Measurements from ENCODE around the gene ZC3H12A.
A peak's percentile ranks its signal among the peaks of the same experiment; 100 is the strongest.
"Not testable (repeated sequence)": the region's sequence is repeated elsewhere in the genome, so short reads cannot be mapped to it uniquely, and the experiment has no call there.

The ZC3H12A gene

DNA sequence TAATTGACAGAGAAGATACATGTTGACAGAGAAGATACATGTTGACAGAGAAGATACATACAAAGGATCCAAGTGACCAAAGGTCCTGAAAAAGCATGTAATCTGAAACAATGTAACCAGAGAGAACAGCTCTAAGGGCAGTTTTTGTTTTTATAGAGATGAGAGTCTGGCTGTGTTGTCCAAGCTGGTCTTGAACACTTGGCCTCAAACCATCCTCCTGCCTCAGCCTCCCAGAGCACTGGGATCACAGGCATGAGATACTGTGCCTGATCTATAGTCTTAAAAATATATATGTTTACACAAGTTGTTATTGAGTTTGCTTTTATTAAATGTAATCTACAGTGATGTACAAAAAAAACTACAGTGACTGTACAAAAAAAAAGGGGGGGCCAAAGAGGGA, 27.7 kb downstream of the ZC3H12A start:
- DNase-seq (ENCODE audit: low read depth, low spot score), result no peak

DNA sequence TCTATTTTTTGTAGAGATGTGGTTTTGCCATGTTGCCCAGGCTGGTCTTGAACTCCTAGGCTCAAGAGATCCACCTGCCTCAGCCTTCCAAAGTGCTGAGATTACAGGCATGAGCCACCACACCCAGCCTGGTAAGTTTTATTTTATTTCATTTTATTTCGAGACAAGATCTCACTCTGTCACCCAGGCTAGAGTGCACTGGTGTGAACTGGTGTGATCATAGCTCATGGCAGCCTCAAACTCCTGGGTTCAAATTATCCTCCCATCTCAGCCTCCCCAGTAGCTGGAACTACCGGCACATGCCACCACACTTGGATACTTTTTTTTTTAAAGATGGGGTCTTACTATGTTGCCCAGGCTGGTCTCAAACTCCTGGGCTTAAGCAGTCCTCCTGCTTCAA, 28.4 kb downstream of the ZC3H12A start:
- DNase-seq (ENCODE audit: low read depth, low spot score), result not testable (repeated sequence)

DNA sequence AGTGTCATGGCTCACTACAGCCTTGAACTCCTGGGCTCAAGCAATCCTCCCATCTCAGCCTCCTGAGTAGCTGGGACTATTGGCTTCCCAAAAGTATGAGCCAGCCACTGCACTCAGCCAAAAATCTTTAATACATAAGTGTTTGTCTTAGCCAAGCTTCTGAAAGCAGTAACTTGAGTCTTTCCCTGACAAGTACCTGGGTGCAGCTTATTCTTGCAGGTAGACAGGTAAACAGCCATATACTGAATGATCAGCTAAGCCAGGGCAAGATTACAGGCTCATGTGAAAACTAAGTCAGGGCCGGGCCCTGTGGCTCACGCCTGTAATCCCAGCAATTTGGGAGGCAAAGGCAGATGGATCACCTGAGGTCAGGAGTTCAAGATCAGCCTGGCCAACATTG, 32.4 kb downstream of the ZC3H12A start:
- no peak for DNase-seq (ENCODE audit: low read depth, low spot score)

DNA sequence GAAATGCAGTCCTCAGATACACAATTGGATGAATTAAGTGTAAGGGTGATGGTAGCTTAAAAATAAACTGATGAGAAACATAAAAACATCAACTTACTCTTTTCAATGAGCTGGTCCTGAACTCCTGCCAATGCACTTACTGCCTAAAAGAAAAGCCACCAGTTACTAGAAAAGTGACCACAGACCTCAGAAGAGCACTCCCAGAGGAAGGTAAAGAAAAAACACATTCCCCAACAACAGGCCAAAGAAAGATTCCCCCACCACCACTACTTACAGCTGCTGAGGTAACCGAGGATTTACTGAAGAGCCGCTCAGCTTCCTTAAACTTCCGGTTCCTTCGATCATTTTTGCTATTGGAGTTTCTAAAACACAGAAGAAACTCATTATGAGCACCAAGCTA, 34.8 kb downstream of the ZC3H12A start:
- peak; percentile 36 for DNase-seq (ENCODE audit: low read depth, low spot score)

DNA sequence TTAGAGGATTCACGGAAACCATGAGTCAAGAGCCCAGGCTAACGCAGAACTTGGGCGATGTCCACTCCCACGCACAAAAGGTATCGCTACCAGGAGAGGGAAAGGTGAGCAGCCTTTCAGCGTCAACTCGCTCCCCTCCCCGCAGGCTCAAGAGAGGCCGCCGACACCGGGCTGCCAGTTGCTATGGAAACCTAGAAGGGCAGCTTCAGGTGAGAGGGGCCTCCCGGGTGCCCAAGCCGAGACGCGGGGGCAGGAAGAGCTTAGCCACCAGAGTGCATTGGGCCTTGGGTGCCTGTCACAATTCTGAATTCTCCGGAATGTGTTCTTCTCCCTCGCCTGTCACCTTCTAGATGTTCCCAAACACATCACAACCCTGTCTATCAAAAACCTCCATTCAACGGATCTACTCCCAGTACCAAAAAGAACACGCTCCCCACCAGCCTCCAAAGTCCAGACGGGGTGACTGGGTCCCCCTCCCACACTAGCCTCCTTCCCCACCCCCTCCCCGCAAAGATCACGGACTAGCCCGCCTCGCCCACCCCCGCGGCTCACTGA, 39.5 kb downstream of the ZC3H12A start:
- DNase-seq (ENCODE audit: low read depth, low spot score), result peak; percentile 53

DNA sequence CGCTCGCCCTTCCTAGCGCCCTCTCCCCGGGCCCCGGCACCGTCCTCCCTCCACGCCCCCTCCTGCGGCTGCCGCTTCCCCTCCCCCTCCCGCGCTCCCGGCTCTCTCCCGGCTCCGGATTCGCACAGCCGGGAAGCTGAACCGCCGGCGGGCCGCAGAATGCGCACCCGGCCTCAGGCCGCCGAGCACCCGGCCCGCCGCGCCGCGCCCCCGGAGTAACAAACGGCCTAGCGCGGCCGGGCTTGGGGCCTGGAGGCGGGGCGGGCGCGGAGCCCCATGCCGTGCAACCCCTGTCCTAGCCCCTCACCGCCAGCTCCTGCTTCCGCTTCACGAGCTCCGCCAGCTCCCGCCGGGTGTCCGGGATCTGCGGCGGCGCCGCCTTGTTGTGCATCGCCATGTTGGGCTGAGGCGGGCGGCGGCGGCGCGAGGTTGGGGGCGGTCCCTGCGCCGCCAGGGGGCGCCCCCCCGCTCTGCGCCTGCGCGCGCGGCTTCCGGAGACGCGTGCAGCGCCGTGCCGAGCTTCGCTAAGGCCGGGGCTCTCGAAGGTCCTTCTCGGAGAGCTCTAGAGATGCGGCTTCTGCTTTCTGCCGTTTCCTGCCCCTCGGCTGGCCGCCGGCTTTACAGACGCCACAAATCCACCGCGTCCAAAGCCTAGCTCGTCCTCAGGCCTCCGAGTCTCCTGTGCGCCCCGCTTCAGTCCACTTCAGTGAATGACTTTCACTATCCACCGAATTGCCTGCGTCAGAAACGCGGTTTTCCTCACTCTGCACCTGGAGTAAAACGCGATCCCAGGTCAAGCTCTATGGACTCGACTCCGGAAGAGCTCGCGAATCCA, 40.2 kb downstream of the ZC3H12A start, which contains the start of gene MEAF6:
TSS of gene MEAF6 (minus strand) at position 417 of the 835 bp plus-strand sequence. CDS start at position 397, 20 bp downstream.
- peak; percentile 89 for DNase-seq (ENCODE audit: low read depth, low spot score)

DNA sequence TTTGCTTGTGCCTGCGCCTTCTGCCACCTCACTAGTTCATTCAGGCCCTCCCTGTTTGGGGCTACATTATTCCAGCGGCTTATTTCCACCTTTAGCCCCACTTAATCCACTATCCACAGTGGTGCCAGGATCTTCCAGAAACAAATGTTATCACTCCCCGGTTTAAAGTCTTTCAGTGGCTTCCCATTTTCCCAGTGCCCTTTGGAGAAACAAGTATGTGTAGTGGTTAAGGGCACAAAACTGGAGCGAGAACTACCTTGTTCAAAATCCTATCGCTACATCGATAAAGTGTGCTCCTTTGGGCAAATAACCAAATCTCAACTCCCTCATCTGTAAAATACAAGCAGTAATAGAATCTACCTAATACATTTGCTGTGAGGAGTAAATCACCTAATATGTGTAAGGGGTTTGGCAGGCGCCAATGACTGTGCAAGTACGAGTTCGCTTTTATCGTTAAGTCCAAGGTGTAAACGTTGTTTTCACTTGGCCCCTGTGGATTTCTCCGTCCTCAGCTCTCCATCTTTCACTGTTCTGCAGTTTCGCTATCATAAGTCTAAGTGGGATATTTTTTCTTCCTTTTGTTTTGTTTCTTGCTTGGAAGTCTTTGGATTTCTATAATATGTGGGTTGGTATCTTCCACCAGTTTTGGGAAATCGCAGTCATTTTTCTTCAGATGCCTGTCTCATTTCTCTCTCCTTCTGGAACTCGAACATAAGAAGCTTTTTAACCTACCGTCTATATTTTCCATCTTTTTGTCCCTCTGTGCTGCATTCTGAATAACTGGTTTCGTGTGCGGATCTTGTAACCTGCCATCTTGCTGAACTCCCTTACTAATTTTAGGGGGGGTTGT, 41.0 kb downstream of the ZC3H12A start:
- DNase-seq (ENCODE audit: low read depth, low spot score), result no peak

DNA sequence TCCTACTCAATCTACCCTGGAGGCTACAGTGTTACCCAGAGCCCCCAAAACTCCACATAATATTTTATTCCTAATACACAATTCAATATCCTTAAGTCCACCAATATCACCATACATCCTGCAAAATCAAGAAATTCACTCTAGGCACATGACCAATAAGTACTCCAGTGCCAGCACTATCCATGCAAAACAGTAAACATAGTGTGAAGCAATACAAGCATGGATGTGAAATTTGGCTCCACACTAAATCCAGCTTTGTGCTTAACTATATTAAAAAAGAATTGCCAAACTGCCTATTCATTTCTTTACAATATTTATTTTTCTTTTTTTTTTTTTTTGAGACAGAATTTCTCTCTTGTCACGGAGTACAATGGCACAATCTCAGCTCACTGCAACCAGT, 43.2 kb downstream of the ZC3H12A start:
- no peak for DNase-seq (ENCODE audit: low read depth, low spot score)

DNA sequence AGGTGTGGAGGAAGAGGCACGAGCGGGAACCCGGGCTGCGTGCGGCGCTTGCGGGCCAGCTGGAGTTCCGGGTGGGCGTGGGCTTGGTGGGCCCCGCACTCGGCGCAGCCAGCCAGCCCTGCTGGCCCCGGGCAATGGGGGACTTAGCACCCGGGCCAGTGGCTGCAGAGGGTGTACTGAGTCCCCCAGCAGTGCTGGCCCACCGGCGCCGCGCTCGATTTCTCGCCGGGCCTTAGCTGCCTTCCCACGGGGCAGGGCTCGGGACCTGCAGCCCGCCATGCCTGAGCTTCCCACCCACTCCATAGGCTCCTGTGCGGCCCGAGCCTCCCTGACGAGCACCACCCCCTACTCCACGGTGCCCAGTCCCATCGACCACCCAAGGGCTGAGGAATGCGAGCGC, 43.9 kb downstream of the ZC3H12A start:
- DNase-seq (ENCODE audit: low read depth, low spot score), result not testable (repeated sequence)

DNA sequence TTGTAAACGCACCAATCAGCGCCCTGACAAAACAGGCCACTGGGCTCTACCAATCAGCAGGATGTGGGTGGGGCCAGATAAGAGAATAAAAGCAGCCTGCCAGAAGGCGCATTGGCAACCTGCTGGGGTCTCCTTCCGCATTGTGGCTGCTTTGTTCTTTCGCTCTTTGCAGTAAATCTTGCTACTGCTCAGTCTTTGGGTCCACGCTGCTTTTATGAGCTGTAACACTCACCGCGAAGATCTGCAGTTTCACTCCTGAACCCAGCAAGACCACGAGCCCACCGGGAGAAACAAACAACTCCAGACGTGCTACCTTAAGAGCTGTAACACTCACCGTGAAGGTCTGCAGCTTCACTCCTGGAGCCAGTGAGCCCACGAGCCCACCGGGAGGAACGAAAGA, 44.5 kb downstream of the ZC3H12A start:
- not testable (repeated sequence) for DNase-seq (ENCODE audit: low read depth, low spot score)

DNA sequence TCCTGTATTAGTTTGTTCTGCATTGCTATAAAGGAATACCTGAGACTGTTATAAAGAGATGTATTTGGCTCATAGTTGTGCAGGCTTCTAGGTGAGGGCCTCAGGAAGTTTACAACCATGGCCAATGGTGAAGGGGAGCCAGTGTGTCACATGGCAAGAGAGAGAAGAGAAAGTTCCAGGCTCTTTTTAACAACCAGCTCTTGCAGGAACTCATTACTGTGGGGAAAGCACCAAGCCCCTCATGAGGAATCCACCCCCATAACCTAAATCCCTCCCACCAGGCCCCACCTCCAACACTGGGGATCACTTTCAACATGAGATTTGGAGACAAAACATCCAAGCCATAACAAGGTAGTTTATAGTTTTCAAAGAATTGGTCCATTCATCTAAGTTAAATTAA, 45.2 kb downstream of the ZC3H12A start:
- DNase-seq (ENCODE audit: low read depth, low spot score), result no peak

DNA sequence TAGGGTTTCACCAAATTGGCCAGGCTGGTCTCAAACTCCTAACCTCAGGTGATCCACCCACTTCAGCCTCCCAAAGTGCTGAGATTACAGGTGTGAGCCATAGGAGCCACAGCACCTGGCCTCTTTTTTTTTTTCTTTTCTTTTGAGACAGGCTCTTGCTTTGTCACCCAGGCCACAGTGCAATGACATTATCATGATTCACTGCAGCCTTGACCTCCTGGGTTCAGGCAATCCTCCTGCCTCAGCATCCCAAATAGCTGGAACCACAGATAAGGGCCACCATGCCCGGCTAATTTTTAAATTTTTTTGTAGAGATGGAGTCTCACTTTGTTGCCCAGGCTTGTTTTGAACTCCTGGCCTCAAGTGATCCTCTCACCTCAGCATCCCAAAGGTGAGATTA, 55.5 kb downstream of the ZC3H12A start:
- not testable (repeated sequence) for DNase-seq (ENCODE audit: low read depth, low spot score)

DNA sequence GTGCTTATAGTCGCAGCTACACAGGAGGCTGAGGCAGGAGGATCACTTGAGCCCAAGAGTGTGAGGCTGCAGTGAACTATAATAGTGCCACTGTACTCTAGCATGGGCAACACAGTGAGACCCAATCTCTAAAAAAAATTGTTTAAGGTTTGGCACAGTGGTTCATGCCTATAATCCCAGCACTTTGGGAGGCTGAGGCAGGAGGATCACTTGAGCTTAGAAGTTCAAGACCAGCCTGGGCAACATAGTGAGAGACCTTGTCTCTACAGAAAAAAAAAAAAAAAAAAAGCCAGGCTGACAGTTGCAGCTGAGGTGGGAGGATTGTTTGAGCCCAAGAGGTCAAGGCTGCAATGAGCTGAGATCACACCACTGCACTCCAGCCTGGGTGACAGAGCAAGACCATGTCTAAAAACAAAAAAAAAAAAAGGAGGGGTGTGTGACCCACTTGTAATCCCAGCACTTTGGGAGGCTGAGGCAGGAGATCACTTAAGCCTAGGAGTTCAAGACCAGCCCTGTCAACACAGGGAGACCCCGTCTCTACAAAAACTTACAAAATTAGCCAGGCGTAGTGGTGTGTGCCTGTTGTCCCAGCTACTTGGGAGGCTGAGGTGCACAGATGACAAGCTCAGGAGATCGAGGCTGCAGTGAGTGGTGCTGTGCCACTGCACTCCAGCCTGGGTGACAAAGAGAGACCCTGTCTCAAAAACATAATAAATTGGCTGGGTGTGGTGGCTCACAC, 58.2 kb downstream of the ZC3H12A start:
- not testable (repeated sequence) for DNase-seq (ENCODE audit: low read depth, low spot score)

DNA sequence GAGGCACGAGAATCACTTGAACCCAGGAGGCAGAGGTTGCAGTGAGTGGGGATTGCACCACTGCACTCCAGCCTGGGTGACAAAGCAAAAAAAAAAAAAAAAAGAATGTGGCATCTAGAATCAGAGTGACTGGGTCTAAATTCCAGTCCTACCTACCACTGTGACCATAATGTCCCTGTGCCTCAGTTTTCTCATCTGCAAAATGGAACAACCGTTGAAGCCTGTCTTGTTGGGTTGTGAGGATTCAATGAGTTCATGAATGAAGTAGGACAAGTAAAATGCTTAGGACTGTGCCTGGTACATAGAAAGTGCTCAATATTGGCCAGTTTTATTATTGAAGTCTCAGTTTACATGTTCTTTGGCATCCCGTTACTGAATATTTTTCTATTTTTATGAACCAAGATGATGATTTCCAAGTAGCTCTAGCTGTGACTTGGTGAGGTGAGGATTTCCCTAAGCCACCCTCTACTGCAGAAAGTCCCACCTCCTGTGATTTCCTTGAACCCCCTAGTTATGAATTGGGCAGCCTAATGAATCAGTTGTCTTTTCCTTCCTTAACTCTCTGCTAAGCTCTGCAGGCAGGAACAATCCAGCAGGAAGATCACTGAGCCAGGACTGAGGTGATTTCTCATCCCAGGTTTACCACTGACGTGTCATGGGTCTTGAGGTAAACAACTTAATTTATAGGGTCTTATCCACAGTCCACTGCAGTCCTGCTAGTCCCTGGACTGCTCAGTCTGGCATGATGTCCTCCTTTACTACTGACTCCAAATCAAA, 59.1 kb downstream of the ZC3H12A start:
- no peak for DNase-seq (ENCODE audit: low read depth, low spot score)
